Smooth muscle cell of the brain vasculature (primary cell): ENCODE results near the gene CADPS2.

Source experiments
- DNase-seq: peaks from one replicate; pipeline ENCODE4 v3.0.0-alpha.2; 2012; ENCODE audit warnings: low read depth, low spot score

Gene CADPS2

DNA sequence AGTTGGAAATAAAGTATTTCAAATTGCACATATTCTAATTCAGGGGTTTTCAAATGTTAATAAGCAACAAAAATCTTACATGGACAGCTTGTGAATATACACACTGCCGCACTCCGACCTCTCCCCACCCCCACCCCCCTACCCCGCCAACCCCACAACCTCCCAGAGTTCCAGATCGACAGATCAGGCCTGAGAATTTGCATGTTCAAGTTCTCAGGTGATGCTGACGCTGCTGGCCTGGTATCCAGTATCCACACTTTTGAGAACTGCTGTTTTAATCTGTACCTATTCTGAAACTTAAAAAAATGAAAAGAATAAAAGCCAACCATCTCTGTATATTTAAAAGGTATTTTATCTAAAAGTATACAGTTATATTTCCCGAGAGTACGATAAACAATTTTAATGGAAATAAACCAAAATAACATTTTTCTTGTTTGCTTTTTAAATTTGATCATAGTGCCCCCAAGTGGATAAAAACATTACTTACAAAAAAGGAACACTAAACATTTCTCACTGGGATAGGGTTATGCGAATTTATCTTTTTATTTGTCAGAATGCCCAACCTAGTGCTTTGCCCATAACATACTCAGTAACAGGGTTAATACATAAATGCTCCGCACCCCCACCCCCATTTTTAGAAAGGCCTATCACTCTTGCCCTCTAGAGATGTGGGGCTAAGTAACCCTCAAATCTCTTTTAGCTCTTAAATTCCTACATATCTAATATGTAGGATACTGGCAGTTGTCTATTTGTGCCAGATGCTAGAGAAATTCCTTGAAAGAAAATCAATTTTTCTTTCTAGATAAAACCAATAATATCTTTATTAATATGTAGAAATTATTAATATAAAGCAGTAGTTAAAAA, 353.6 kb downstream of the CADPS2 start:
- no peak for DNase-seq

DNA sequence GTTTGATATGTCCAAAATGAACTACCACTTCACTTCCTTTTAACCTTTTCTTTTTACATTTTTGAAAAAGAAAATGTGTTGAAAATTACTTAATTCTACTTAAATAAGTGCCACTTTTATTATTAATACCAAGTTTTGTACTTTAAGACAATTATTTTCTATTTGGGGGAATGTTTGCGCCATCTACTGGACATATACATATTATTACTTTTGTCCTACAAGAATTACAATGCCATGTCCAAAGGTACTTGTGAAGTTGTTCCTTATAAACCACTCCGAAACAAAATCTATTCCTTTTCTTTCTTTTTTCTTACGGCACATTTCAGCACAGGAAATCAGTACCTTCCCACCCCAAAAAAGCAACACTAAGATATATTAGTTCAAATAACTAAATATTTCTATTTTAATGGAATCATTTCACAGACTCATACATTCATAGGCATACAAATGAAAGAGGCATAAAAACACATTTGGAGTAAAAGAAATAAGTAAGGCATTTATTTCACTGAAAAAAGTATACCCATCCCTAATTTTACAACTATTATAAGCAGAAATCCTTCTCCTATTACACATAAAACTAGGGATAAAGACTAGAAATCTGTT, 357.3 kb downstream of the CADPS2 start:
- DNase-seq: peak; percentile 10

GRCh38 chr7:122525355-122525754, 360.9 kb downstream of the CADPS2 start:
- no peak for DNase-seq

GRCh38 chr7:122521767-122522166, 364.5 kb downstream of the CADPS2 start:
- no peak for DNase-seq

- no peak for DNase-seq
These were observed 365.2 kb downstream of the CADPS2 start for GRCh38 chr7:122520971-122521555.

DNA sequence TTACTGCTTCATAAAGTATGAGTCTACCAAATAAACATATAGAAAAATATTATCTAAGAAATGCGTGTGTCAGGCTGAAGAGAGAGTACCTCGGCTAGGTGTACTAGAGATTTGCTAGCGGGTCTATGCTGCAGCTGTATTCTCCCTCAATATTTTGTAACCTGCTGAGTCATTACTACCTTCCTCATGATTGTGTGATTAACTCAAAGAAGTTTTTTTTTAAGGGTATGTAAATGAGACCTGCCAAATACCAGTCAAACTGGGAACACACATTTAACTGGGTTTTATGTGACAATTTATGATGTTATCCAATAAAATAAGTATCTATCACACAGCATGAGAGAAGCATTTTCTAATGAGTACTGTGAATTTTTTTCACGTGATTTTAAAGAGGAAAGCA, 367.8 kb downstream of the CADPS2 start:
- DNase-seq: no peak

- no peak for DNase-seq
These were observed 368.7 kb downstream of the CADPS2 start for GRCh38 chr7:122517576-122517975.

DNA sequence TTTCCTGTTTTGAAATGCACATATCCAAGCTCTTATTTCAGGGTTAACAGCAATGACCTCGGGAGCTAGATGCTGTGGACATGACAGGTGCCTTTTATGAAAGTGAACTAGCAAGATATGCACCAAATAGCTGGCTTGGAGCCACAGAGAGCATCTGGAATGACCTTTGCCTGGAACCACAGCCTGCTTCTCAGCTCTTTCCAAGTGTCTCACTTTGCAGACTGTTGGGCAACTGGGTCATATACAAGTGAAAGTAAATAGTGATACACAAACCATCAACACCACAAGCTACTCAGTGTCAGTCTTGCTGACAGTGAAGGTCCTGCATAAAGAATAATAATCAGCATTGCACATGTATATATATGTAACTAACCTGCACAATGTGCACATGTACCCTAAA, 370.9 kb downstream of the CADPS2 start:
- DNase-seq: no peak

DNA sequence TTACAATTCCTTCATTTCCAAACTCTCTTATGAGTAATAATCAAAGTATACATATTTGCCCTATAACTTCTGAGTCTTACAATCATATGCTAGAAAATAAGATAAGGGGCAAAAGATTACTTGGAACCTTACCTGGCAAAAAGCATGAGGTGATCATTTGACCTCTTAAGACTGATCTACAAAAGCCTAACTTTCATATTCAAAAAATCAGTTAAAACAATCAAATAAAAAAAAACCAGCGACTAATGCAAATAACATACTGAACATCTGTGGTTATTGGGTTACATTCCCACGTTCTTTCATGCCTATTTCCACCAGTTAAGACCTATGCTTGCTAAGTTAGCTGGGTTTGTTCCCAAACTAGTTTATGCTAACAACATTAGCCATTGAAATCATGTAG, 375.0 kb downstream of the CADPS2 start:
- no peak for DNase-seq

DNA sequence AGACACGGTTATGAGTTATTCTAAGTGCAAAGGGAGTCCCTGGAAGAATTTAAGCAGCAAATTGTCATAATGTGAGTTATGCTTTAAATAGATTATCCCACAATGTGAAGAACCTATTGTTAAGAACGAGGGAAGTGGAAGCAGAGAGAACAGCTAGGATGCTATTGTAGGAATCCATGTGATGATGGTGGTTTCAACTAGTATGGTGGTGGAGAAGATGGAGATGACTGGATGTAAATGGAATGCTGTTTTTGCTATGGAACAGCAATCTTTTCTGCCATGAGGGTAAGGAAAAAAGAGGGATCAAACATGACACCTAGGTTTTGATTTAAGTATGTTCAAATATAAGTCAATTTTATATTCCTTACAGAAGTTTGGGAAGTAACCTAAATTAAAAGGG, 378.7 kb downstream of the CADPS2 start:
- DNase-seq: no peak

- DNase-seq: no peak
These were observed 394.3 kb downstream of the CADPS2 start for GRCh38 chr7:122492007-122492406.

DNA sequence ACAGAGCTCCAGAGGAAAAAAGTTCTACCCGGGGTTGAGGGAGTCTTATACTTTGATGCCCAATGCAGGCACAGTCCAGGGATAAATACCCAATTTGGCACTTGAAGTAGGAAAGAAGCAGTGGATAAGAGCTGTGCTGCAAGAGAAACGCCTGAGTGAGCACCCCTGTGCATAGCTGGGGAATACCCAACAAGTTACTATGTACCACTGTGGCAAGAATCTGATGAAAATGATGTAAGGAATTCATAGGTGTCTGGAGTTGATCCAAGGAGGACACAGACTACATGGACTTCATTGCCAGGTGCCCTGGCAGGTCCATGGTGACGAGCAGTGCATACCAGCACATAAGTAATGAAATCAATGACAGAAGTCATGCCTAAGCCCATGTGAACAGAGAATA, 398.0 kb downstream of the CADPS2 start:
- no peak for DNase-seq

- DNase-seq: no peak
These were observed 399.1 kb downstream of the CADPS2 start for GRCh38 chr7:122487131-122487530.

GRCh38 chr7:122485856-122486255, 400.4 kb downstream of the CADPS2 start:
- no peak for DNase-seq

DNA sequence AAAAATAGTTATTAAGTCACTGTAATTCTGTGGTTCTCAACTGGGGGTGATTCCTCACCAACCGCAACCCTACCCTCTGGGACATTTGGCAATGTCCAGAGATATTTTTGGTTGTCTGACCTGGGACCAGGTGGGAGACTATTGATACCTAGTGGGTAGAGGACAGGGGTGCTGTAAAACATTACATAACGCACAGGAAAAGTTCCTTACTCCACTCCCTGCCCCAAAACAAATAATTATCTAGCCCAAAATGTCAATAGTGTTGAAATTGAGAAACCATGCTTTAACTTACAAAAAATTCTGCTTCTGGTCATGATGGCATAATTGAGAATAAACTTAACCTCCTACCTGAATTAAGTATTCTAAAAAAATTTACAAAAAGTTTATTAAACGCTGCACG, 404.0 kb downstream of the CADPS2 start:
- DNase-seq: no peak

GRCh38 chr7:122470859-122471258, 415.4 kb downstream of the CADPS2 start:
- no peak for DNase-seq

GRCh38 chr7:122468945-122469344, 417.3 kb downstream of the CADPS2 start:
- no peak for DNase-seq

GRCh38 chr7:122467661-122468449, 418.4 kb downstream of the CADPS2 start:
- no peak for DNase-seq

DNA sequence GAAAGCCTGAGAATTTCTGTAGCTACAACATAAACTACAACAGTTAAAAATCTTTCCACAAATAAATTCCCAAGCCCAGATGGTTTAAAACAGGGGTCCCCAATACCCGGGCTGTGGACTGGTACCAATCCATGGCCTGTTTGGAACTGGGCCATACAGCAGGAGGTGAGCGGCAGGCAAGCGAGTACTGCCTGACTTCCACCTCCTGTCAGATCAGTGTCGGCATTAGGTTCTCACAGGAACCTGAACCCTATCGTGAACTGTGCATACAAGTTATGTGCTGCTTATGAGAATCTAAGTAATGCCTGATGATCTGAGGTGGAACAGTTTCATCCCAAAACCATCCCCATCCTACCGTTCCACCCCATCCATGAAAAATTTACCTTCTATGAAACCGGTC, 421.0 kb downstream of the CADPS2 start:
- no peak for DNase-seq

- no peak for DNase-seq
These were observed 422.6 kb downstream of the CADPS2 start for GRCh38 chr7:122463631-122464030.

DNA sequence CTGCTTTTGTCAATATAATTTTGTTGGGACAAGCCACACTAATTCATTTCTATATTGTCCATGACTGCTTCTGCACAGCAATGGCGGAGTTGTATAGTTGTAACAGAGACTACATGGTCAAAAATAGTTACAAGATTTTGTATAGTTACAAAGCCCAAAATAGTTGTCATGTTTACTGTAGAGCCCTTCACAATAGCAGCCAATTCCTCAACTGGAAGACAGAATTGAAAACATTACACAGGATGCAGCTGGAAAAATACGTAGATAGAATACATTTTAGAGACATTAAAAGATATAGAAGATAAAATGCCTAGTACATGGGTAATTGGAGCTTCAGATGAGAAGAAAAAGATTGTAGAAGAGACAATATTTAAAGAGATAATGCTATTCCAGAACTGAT, 425.3 kb downstream of the CADPS2 start:
- DNase-seq: no peak

DNA sequence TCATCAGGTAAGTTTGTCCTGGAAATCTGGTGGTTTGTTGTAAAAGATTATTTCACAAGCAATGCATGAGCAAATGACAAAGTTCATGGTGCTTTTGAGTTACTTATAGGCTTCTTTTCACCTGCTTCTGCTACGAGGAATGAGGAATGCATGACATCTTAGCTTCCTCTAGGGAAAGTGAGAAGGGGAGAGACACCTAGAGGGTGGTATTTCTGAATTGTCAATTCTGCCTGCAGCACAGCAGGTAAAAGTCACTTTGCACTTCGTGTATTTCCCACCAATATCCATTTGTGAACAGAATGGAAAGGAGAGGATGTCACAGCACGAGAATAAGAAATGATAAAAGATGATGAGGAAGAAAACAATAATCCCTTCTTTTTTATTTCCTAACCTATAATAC, 428.3 kb downstream of the CADPS2 start:
- no peak for DNase-seq
